Vagina (tissue), 2 donors: ENCODE results near the gene RNF215.

Experiments used
- POLR2A ChIP-seq, 2 donors: fragments of 450-650 bp; IDR thresholded peaks; one replicate each; pipeline ENCODE4 v1.6.1; 2017; ENCODE audit warnings: antibody characterized with exemption in 2 of 2, mild to moderate bottlenecking in 2 of 2, moderate library complexity in 2 of 2
- POLR2AphosphoS5 ChIP-seq, 2 donors: sonication (generic); formaldehyde crosslinking; IDR thresholded peaks; one replicate each; pipeline ENCODE4 v1.9.0; 2017; ENCODE audit warnings: antibody characterized with exemption in 2 of 2, mild to moderate bottlenecking in 2 of 2, low read depth in 1 of 2; ENCODE audit not compliant: insufficient read depth in 1 of 2
- TF ChIP-seq, protein P1 (sequence below), 3 experiments: fragments of 450-650 bp in 2 of 3; fragments of 200-600 bp in 1 of 3; sonication (generic) in 1 of 3; IDR thresholded peaks; one replicate each; pipeline ENCODE4 v1.5.1; 2017 to 2019; ENCODE audit warnings: antibody characterized with exemption in 3 of 3, mild to moderate bottlenecking in 2 of 3, moderate library complexity in 2 of 3

GRCh38 chr22:30373331-30374325 lies 13.6 kb downstream of the RNF215 start:
- TF ChIP-seq, protein P1, sequence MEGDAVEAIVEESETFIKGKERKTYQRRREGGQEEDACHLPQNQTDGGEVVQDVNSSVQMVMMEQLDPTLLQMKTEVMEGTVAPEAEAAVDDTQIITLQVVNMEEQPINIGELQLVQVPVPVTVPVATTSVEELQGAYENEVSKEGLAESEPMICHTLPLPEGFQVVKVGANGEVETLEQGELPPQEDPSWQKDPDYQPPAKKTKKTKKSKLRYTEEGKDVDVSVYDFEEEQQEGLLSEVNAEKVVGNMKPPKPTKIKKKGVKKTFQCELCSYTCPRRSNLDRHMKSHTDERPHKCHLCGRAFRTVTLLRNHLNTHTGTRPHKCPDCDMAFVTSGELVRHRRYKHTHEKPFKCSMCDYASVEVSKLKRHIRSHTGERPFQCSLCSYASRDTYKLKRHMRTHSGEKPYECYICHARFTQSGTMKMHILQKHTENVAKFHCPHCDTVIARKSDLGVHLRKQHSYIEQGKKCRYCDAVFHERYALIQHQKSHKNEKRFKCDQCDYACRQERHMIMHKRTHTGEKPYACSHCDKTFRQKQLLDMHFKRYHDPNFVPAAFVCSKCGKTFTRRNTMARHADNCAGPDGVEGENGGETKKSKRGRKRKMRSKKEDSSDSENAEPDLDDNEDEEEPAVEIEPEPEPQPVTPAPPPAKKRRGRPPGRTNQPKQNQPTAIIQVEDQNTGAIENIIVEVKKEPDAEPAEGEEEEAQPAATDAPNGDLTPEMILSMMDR (IDR thresholded peaks at IDR 0.05) = no peak
- TF ChIP-seq POLR2A (IDR thresholded peaks at IDR 0.05) (no peak), POLR2AphosphoS5 (IDR thresholded peaks at IDR 0.05; ENCODE audit: insufficient read depth in 1 of 2, low read depth in 1 of 2) (no peak)
